GM21737 (cell line): ENCODE measurements around the gene PLAAT5.
"Not testable (repeated sequence)": the region's sequence is repeated elsewhere in the genome, so short reads cannot be mapped to it uniquely, and the experiment has no call there.

ENCODE experiments used
- ATAC-seq: cut with Tn5 transposase; IDR thresholded peaks from one replicate; pipeline ENCODE4 v1.9.1; 2021; ENCODE audit warnings: mild to moderate bottlenecking, moderate library complexity; ENCODE audit not compliant: unreplicated experiment

Gene PLAAT5, protein sequence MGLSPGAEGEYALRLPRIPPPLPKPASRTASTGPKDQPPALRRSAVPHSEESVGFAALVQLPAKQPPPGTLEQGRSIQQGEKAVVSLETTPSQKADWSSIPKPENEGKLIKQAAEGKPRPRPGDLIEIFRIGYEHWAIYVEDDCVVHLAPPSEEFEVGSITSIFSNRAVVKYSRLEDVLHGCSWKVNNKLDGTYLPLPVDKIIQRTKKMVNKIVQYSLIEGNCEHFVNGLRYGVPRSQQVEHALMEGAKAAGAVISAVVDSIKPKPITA

DNA sequence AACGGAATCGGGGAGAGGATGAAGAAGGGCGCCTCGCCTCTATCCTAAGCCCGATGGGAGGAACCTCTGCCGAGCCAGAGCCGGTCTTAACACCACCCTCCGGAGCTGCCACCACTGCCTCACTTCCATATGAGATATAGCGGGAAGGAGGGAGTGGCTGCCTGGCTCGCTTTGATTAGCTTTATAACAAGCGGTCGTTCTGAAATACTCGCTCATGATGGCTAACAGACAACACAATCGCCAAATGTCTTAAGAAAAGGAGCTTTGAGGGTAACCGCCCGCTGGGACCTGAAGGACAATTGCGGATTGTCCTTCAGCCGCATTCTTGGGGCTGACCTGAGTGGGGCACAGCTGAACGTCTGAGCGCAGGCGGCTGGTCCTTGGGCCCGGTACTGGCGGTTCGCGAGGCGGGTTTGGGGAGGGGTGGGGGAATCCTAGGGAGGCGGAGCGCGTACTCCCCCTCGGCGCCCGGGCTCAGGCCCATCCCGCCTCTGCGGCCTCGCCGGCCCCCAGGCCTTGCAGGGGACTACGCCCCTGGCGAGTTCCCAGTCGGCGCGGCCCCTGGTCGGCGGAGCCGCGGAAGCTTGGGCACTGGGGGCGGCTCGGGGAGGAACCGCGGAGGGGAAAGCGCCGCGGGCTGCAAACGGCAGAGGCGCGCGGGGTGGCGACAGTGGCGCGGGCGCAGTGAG is at the start of gene PLAAT5:
PLAAT5 (minus strand) TSS at position 617 of the 689 bp plus-strand sequence; CDS start at position 484, 133 bp downstream.
- ATAC-seq, result no peak

DNA sequence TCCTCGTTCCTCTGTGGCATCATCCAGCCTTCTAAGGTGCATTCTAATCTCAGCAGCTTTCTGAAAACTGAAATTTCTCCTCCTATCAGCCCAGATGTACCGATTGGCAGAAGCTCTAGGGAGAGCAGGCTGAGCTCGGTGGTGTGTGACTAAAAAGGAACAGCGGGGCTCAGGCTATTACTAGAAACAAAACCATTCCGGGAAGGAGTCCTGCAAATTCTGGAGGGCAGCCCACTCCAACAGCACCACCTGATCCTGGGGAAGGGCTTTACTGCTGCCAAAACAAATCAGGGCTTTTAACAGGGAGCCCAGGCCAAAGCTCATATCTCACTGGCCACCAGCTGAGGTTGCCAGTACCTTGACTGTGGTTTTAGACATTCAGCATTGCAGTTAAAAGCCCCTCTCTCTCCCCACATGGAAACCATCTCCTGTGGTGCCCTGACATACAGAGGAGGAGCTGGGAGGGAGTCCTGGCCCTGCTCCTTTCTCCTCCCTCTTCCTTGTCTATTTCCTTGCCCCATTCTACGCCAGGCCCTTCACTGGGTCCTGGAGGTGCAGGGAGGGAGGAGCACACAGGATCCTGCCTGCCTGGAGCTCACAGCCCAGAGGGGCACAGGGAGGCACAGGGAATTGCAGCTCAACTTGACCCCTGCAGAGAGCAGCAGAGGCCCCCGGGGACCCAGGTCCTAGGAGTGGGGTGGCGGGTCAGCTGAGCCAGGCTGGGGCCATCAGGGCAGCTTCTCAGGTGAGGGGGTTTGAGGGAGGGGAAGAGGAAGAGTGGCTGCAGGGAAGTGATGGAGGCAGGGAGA is 46.5 kb upstream of the PLAAT5 start:
- ATAC-seq, result no peak

DNA sequence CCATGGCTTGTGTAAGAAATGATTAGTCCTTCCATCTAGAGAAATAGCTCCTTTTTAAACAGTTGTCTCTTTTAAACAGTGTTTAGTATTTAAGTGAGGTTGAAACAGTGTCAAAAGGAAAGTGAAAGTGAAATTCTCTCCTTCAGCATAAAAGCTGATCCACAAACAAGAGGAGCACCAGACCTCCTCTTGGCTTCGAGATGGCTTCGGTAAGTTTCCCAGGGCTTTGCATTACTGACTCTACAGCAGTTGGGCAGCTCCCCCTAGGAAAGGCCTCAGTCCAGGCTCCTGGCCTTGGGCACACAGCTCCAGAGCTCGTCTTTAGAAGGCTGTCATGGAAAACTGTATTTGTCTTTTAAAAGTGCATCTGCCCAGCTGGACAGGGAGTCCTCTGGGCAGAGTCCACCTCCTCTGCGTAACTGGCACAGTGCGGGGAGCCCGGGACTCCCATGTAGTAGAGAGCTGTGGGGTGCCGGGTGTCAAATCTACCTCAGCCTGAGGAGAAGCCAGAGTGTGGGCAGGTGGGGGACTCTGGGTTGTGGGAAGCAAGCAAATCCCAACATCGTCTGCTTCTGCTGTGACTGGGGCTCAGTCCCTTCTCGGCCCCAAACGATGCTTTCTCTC is 45.8 kb upstream of the PLAAT5 start, which contains the start of gene PLAAT4:
PLAAT4 (plus strand) TSS at position 140 of the 624 bp plus-strand sequence; CDS start at position 201, 61 bp downstream.
- ATAC-seq, result no peak

DNA sequence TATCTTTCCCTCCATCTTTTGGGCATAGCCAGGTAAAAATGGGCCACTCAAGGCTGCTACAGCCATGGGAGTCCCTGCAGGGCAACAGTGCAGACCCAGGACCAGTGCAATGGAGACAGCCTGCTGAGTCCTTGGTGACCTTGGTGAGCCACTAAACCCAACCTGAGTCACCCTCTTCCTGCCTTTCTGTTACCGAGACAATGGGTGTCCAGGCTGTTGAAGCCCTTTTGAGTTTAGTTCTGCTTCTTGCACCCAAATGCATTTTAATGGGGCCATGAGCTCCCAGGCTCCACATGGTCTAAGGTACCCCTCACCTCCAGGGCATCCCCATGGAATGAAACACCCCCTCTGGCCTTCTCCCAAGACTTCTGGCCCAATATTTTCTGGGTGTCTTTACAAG is 44.8 kb upstream of the PLAAT5 start:
- ATAC-seq, result no peak

DNA sequence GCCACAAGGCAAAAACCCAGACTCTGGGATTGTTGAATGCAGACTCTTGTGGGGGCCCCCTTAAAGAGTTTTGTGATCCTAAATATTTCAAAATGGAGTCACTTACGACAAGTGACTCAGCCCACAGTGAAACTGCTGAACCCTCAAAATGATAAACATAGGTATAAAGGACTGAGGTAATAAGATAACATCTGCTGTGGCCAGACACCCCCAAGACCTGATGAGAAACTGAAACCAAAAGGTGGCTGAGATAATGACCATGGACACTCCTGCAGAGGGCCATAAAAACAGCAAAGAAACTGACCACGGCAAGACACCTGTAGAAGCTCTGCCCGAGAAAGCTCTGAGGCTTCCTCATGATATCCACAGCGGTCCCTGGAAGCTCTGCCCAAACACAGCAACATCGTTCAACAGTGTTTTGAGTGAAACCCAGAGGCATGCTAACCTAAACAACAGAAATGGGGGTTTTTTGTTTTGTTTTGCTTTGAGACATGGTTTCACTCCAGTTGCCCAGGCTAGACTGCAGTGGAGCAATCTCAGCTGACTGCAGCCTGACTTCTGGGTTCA is 44.0 kb upstream of the PLAAT5 start:
- ATAC-seq, result peak; percentile 37

DNA sequence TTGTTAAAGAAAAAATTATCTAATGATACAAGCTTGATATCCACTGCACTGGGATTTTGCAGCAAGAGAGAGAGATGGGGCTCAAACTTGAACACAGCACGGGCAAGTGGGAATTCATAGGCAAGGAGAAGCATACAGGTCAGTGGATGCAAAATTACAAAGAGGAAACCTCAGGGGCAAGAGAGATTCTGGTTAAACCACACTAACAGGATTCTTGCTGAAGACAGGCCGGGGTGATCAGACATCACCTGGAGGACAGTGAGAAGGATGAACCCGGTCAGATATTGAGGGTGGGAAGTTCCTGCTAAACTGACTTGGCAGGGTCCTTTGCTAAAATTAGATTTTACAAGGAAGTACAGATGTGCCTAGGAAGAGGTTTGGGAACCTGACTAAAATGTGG is 43.1 kb upstream of the PLAAT5 start:
- ATAC-seq, result no peak

DNA sequence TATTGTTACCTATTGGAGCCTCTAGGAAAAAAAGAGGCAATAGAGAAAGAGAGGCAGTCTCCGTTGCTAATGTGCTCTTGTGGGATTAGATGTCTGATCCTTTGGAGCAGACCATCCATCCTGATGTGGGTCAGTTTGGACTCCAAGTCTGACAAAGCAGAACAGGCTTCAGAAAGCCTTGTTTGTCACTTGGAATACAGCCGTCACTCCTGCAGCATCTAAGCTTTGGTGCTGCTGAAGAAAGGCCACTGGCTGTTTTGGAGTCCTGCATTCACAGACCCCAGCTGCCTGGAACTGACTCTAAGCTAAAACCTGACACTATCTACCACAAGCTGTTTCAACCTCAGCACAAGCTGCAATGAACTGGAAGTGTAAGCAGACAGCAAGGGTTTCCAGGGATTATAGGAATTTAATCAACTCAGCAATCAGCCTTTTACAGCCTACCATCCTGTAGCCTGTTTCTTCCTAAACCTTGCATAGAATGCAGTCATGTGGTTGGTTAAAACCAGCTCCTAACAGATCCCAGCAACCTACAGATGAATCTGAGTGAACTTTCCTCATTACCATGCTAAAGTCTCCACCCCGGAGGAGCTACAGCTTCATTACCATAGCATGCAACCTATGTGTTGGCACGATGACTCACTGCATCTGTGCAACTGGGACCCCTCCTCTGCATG is 42.0 kb upstream of the PLAAT5 start:
- ATAC-seq, result no peak

DNA sequence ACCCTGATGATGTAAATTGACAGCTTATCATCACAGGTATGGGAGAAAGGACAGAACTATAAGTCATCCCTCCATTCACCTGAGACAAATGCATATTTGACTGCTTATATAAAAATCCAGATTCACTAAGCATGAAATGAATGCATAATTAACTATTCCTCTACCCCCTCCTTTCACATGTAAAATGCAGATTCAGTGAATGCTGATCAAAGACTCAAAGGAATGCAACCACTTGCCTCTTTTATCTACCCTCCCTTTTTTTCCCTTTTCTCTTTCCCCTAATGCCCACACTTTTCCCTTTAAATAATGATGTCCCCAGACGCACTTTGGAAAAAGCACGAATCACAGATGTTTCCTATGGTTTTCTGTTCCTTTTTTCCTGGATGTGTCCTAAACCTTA is 41.1 kb upstream of the PLAAT5 start:
- no peak for ATAC-seq

DNA sequence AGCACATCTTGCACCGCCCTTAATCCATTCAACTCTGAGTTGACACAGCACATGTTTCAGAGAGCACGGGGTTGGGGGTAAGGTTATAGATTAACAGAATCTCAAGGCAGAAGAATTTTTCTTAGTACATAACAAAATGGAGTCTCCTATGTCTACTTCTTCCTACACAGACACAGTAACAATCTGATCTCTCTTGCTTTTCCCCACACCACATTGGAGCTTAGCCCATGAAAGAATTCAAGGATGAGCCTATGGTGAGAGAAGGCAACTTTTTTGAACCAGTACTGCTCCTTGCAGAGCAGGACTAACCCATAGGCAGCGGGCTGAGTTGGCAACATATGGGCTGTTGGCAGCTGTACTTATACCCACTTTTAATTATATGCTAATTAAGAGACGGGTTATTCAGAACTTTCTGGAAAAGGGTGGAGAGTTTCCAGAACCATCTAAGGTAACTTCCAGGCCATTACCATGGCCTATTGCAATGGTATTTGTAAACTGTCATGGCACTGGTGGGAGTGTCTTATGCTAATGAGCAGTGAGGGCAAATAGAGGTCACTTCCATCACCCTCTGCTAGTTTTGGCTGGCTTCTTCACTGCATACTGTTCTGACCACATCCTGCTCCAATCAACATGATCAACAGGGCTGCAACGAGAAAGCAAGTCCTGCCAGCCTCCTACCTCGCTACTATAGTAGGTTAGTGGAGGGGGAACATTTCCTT is 40.3 kb upstream of the PLAAT5 start:
- peak; percentile 80 for ATAC-seq

DNA sequence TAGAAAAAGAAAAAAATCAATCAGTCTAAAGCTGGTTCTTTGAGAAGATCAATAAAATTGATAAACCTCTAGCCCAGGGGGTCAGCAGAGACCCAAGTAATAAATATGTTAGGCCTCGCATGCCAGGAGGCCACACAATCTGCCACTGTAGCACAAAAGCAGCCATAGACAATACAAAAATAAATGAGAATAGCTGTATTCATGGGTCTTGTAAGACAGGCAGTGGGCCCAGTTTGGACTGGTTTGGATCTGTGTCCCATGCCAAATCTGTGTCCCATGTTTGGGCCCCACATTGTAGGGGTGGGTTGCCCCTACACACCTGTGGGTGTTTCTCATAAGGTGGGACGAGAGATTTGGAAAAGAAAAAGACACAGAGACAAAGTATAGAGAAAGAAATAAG is 39.1 kb upstream of the PLAAT5 start:
- no peak for ATAC-seq

DNA sequence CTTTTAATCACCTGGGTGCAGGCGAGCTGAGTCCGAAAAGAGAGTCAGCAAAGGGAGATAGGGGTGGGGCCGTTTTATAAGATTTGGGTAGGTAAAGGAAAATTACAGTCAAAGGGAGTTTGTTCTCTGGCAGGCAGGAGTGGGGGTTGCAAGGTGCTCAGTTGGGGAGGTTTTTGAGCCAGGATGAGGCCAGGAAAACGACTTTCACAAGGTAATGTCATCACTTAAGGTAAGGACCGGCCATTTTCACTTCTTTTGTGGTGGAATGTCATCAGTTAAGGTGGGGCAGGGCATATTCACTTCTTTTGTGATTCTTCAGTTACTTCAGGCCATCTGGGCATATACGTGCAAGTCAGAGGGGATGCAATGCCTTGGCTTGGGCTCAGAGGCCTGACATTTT is 38.4 kb upstream of the PLAAT5 start:
- ATAC-seq, result not testable (repeated sequence)

DNA sequence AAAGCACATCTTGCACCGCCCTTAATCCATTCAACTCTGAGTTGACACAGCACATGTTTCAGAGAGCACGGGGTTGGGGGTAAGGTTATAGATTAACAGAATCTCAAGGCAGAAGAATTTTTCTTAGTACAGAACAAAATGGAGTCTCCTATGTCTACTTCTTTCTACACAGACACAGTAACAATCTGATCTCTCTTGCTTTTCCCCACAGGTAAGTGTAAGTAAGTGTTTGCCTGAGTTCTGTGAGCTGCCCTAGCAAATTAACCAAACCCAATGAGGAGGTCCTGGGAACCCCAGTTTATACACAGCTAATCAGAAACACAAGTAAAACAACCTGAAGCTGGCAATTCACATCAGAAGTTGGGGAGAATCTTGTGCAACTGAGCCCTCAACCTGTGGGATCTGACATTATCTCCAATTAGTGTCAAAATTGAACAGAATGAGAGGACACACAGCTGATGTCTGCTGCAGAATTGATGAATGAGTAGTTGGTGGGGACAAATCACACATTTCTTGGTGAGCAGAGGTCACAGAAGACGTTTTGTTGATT is 37.8 kb upstream of the PLAAT5 start:
- not testable (repeated sequence) for ATAC-seq

DNA sequence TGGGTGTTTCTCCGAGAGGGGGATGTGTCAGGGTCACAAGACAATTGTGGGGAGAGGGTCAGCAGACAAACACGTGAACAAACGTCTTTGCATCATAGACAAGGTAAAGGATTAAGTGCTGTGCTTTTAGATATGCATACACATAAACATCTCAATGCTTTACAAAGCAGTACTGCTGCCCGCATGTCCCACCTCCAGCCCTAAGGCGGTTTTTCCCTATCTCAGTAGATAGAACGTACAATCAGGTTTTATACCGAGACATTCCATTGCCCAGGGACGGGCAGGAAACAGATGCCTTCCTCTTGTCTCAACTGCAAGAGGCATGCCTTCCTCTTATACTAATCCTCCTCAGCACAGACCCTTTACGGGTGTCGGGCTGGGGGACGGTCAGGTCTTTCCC is 37.2 kb upstream of the PLAAT5 start:
- not testable (repeated sequence) for ATAC-seq

DNA sequence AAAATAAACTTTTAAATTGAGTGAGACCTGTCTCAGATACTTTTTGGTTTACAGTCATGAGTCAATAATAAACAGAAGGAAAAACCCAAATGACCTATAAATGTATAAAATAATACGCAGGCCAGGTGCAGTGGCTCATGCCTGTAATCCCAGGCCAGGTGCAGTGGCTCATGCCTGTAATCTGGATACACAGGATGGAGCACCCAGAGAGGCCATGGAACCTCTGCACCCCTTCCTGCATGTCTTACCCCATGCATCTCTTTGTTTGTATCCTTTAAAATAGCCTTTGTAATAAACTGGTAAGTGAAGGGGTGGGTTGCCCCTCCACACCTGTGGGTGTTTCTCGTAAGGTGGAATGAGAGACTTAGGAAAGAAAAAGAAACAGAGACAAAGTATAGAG is 36.7 kb upstream of the PLAAT5 start:
- ATAC-seq, result no peak

DNA sequence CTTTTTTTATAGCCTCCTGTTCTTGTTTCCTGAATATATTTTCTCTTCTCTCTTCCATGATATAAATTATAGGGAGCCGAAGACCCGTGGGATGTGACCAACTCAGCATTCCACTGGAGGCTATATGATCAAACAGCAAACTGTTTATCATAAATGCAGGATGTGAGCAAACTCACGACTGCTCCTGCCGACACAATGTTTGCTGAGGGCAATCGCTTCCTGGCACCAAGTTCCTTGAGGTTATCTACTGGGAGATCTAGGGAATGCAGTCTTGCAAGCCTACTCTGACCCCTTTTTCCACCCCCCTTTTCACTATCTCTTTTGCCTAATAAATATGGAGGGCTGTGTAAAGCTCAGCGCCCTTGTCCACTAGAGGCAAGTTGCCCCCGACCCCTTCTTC is 32.2 kb upstream of the PLAAT5 start:
- ATAC-seq, result no peak

DNA sequence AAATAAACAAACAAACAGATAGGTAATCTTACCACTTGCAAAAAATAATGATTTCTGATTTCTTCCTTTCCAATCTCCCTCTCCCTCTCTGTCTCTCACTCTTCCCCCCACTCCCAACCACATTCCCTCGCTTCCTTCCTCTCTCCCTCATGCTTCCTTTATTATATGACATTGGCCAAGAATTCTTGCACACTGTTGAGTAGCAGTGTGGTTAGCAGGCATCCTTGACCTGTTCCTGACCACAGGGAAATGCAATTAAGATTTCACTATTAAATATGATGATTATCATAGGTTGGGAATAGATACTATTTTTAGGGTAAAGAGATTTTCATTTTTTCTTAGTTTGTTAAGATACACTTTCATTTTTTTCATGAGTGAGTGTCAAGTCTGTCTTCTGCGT is 30.9 kb upstream of the PLAAT5 start:
- ATAC-seq, result no peak

DNA sequence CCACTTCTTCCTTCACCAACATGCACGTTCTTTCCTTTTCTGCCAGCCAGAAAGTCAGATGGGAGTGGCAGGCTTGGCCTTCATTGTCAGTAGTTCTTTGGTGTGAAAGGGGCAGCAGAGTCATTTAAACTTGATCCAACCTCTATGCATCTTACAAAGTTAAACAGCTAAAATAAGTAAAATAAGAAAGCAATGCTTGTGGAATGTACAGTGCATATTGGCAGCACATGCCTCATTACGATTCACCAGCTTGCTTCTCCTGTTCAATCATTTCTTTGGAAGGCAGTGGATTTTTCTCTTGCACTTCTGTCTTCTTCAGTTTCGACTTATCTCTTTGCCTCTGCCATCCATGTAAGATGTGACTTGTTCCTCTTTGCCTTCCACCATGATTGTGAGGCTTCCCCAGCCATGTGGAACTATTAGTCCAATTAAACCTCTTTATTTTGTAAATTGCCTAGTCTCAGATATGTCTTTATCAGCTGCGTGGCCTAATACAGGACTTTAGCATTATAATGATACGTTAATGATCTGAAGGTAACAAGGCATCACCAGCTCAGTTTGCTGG is 29.7 kb upstream of the PLAAT5 start:
- ATAC-seq, result no peak

DNA sequence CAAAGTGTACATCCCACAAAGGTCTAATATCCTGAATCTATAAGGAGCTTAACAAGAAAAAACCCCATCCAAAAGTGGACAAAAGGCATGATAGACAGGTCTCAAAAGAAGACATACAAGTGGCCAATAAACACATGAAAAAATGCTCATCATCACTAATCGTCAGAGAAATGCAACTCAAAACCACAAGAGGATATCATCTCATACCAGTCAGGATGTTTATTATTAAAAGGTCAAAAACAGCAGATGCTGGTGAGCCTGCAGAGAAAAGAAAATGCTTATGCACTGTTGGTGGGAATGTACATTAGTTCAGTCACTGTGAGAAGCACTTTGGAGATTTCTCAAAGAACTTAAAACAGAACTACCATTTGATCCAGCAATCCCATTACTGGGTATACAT is 27.6 kb upstream of the PLAAT5 start:
- ATAC-seq, result no peak

DNA sequence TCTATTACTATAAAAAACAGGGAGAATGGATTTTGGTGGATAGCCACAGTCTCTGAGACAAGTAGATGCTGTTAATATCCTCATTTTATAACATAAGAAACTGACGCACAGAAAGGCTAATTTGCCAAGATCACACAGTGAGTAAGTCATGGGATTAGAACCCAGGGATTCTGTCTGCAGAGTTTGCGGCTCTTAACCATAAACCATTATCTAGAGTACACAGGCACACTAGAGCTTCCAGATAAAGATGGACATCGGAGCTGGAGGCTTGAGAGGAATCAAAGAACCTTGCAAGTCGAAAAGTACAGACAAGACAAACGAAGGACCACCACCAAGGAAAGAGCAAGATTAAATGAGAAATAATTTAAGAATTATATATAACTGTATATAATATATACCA is 26.2 kb upstream of the PLAAT5 start:
- no peak for ATAC-seq
